PC-9 (cell line): ENCODE results near the gene FOXP2. TPM values are rescaled to one million over a fixed set of nuclear protein-coding genes. Genes with fewer than 3 reads are reported as not detected.

Source experiments
- BruUV-seq: library from RNA; stranded (reverse); fragments of 400-500 nt; replicated peaks from 2 replicates; lab custom pipeline; 2021; lab: Mats Ljungman, UMichigan
- CTCF ChIA-PET: fragments of 300-600 bp; sonication (Branson Sonifier 250); formaldehyde crosslinking; loops from one replicate; lab custom pipeline; 2022; ENCODE audit warnings: antibody characterized with exemption; lab: Charles Lee
- POLR2A ChIA-PET: fragments of 300-600 bp; sonication (Branson Sonifier 250); formaldehyde crosslinking; loops from one replicate; lab custom pipeline; 2022; ENCODE audit warnings: antibody characterized with exemption; ENCODE audit not compliant: unreplicated experiment; lab: Charles Lee
- DNase-seq, 2 experiments: peaks; one replicate each; pipeline versions ENCODE4 v3.0.0 to v3.0.0-alpha.2; 2015 to 2022; ENCODE audit warnings: mixed read lengths in 1 of 2
- H2AFZ ChIP-seq: fragments of 200-600 bp; sonication (generic); 2 replicates; pipeline ENCODE4 v1.8.1; 2017; ENCODE audit warnings: antibody characterized with exemption
- H3F3A ChIP-seq: fragments of 200-600 bp; sonication (generic); 2 replicates; pipeline ENCODE4 v1.8.1; 2017; ENCODE audit warnings: antibody characterized with exemption, mild to moderate bottlenecking, low read depth; ENCODE audit not compliant: insufficient read depth
- H3K27ac ChIP-seq: fragments of 200-600 bp; sonication (generic); 2 replicates; pipeline ENCODE4 v1.6.1; 2016; ENCODE audit warnings: mixed run types
- H3K27me3 ChIP-seq: fragments of 200-600 bp; sonication (generic); 2 replicates; pipeline ENCODE4 v1.6.1; 2016; ENCODE audit warnings: low read depth, mixed run types; ENCODE audit not compliant: insufficient read depth
- H3K36me3 ChIP-seq: fragments of 200-600 bp; sonication (generic); 2 replicates; pipeline ENCODE4 v1.6.1; 2016; ENCODE audit warnings: low read depth, mixed run types
- H3K4me1 ChIP-seq: fragments of 200-600 bp; sonication (generic); replicated peaks from 2 replicates; pipeline ENCODE4 v1.6.1; 2016; ENCODE audit warnings: mixed run types; ENCODE audit not compliant: insufficient read depth
- H3K4me2 ChIP-seq: fragments of 200-600 bp; sonication (generic); 2 replicates; pipeline ENCODE4 v1.6.1; 2017; ENCODE audit warnings: mixed run types
- H3K4me3 ChIP-seq: fragments of 200-600 bp; sonication (generic); 2 replicates; pipeline ENCODE4 v1.6.1; 2016; ENCODE audit warnings: mixed run types
- H3K79me2 ChIP-seq: fragments of 200-600 bp; sonication (generic); 2 replicates; pipeline ENCODE4 v1.6.1; 2017; ENCODE audit warnings: low read depth, mixed run types
- H3K9me2 ChIP-seq: fragments of 200-600 bp; sonication (generic); 2 replicates; pipeline ENCODE4 v1.8.1; 2017; ENCODE audit warnings: mild to moderate bottlenecking; ENCODE audit not compliant: insufficient read depth
- H3K9me3 ChIP-seq: fragments of 200-600 bp; sonication (generic); 2 replicates; pipeline ENCODE4 v1.8.1; 2016; ENCODE audit warnings: low read depth; ENCODE audit not compliant: insufficient read depth
- H4K20me1 ChIP-seq: fragments of 200-600 bp; sonication (generic); 2 replicates; pipeline ENCODE4 v1.8.1; 2017; ENCODE audit not compliant: insufficient read depth
- CTCF ChIP-seq: fragments of 200-600 bp; sonication (generic); conservative IDR thresholded peaks from 2 replicates; pipeline ENCODE4 v1.6.1; 2017; ENCODE audit warnings: mixed run types, antibody characterized with exemption, mild to moderate bottlenecking, moderate library complexity
- EZH2 ChIP-seq: fragments of 200-600 bp; sonication (generic); IDR thresholded peaks from 2 replicates; pipeline ENCODE4 v1.8.0; 2017; ENCODE audit warnings: antibody characterized with exemption, low read depth
- intact Hi-C: fragments of 100-400 bp; cut with micrococcal nuclease; formaldehyde crosslinking; loops from one replicate; pipeline ENCODE4 v1.10.0; 2022; ENCODE audit not compliant: unreplicated experiment
- total RNA-seq: library from RNA; stranded (reverse); gene quantifications from 2 replicates; pipeline ENCODE4 v1.2.3, GENCODE V29; 2021

Gene FOXP2
- total RNA-seq, 1 experiment from 2014 or later: 1.2 TPM

GRCh38 chr7:114405427-114405826 is 9.2 kb upstream of the FOXP2 start:
- Histone ChIP-seq H3F3A (no peaks in the 10 kb centered on the region), H3K27me3 (no peaks in the 10 kb centered on the region), H3K79me2 (no peaks in the 10 kb centered on the region), H3K4me1 (peaks cover 4% of the 10 kb centered on the region), H3K4me2 (no peak overlapping the region), H3K9me3 (no peaks in the 10 kb centered on the region), H3K36me3 (no peaks in the 10 kb centered on the region), H3K27ac (no peak overlapping the region), H3K4me3 (no peak overlapping the region), H3K9me2 (no peaks in the 10 kb centered on the region; the same call in 1 of the 2 replicates), H4K20me1 (no peaks in the 10 kb centered on the region), H2AFZ (no peak overlapping the region)
- DNase-seq: no peak
- TF ChIP-seq CTCF (peak; percentile 62), EZH2 (no peak)
- BruUV-seq: no TSS peak
- intact Hi-C loops: loop anchor here (5.0 kb wide), 1 partner anchor 323 kb away; no protein-coding TSS in a partner anchor
- CTCF ChIA-PET: no interaction called here
- POLR2A ChIA-PET: no interaction called here

- no TSS peak for BruUV-seq
- TF ChIP-seq CTCF (no peak), EZH2 (no peak)
- Histone ChIP-seq H4K20me1 (no peaks in the 10 kb centered on the region), H3K4me3 (no peak overlapping the region), H3F3A (no peaks in the 10 kb centered on the region), H3K27me3 (no peaks in the 10 kb centered on the region), H3K27ac (no peak overlapping the region), H3K9me3 (0 out of 2 replicates have a peak, but pooled peaks cover 3% of the 10 kb centered on the region), H2AFZ (no peak overlapping the region), H3K9me2 (no peaks in the 10 kb centered on the region; the same call in 1 of the 2 replicates), H3K36me3 (no peaks in the 10 kb centered on the region), H3K4me1 (peaks cover 15% of the 10 kb centered on the region), H3K4me2 (no peak overlapping the region), H3K79me2 (no peaks in the 10 kb centered on the region)
- ChIA-PET POLR2A (no interaction called here), CTCF (no interaction called here)
- DNase-seq: no peak
- intact Hi-C loops: loop anchor here (5.0 kb wide), 1 partner anchor 327 kb away; no protein-coding TSS in a partner anchor
Measured at GRCh38 chr7:114409750-114410149, 4.9 kb upstream of the FOXP2 start.

GRCh38 chr7:114412548-114412947 is 2.1 kb upstream of the FOXP2 start:
- Histone ChIP-seq H3K79me2 (no peaks in the 10 kb centered on the region), H3K36me3 (no peaks in the 10 kb centered on the region), H3K27ac (no peak overlapping the region), H3K4me2 (no peak overlapping the region), H3F3A (no peaks in the 10 kb centered on the region), H3K4me3 (no peak overlapping the region), H3K9me2 (no peaks in the 10 kb centered on the region; the same call in 1 of the 2 replicates), H3K9me3 (0 out of 2 replicates have a peak, but pooled peaks cover 3% of the 10 kb centered on the region), H3K4me1 (peaks cover 14% of the 10 kb centered on the region), H3K27me3 (no peaks in the 10 kb centered on the region), H2AFZ (no peak overlapping the region), H4K20me1 (no peaks in the 10 kb centered on the region)
- no peak for DNase-seq
- intact Hi-C loops: no loop called here
- TF ChIP-seq CTCF: no peak
- ChIA-PET POLR2A (no interaction called here), CTCF (no interaction called here)
- no TSS peak for BruUV-seq
